Ishikawa (cell line): ENCODE measurements around the gene MEGF11.

Experiments
- CEBPB ChIP-seq: IDR thresholded peaks from 2 replicates; pipeline ENCODE4 v1.6.1; 2012
- CREB1 ChIP-seq: IDR thresholded peaks from 2 replicates; pipeline ENCODE4 v1.6.1; 2012; ENCODE audit warnings: low read depth
- EGR1 ChIP-seq: IDR thresholded peaks from 2 replicates; pipeline ENCODE4 v1.6.1; 2012
- EP300 ChIP-seq: IDR thresholded peaks from 2 replicates; pipeline ENCODE4 v1.6.1; 2012; ENCODE audit warnings: borderline replicate concordance
- FOXM1 ChIP-seq: IDR thresholded peaks from 2 replicates; pipeline ENCODE4 v1.6.1; 2012; ENCODE audit warnings: low read depth, borderline replicate concordance
- MAX ChIP-seq: IDR thresholded peaks from 2 replicates; pipeline ENCODE4 v1.6.1; 2012
- NFIC ChIP-seq: IDR thresholded peaks from 2 replicates; pipeline ENCODE4 v1.6.1; 2012
- RAD21 ChIP-seq: IDR thresholded peaks from 2 replicates; pipeline ENCODE4 v1.6.1; 2012; ENCODE audit warnings: low read depth
- TAF1 ChIP-seq: IDR thresholded peaks from 2 replicates; pipeline ENCODE4 v1.6.1; 2012; ENCODE audit warnings: low read depth, mild to moderate bottlenecking
- TCF12 ChIP-seq: IDR thresholded peaks from 2 replicates; pipeline ENCODE4 v1.6.1; 2012; ENCODE audit warnings: low read depth
- TEAD4 ChIP-seq: IDR thresholded peaks from 2 replicates; pipeline ENCODE4 v1.6.1; 2012
- USF1 ChIP-seq: IDR thresholded peaks from 2 replicates; pipeline ENCODE4 v1.6.1; 2012
- YY1 ChIP-seq: IDR thresholded peaks from 2 replicates; pipeline ENCODE4 v1.6.1; 2012; ENCODE audit warnings: low read depth
- ZBTB7A ChIP-seq: IDR thresholded peaks from 2 replicates; pipeline ENCODE4 v1.6.1; 2012; ENCODE audit warnings: low read depth
- TF ChIP-seq, protein P1 (sequence below): IDR thresholded peaks from 2 replicates; pipeline ENCODE4 v1.6.1; 2012; ENCODE audit warnings: low read depth, mild to moderate bottlenecking

The MEGF11 gene

GRCh38 chr15:66195621-66196230 is 57.8 kb downstream of the MEGF11 start:
- no peak for TF ChIP-seq CEBPB
- TF ChIP-seq TEAD4: no peak
- TF ChIP-seq TCF12: no peak
- no peak for TF ChIP-seq ZBTB7A
- TF ChIP-seq RAD21: no peak
- TF ChIP-seq FOXM1: no peak
- no peak for TF ChIP-seq TAF1
- TF ChIP-seq USF1: no peak
- no peak for TF ChIP-seq EGR1
- no peak for TF ChIP-seq CREB1
- TF ChIP-seq NFIC: no peak

DNA sequence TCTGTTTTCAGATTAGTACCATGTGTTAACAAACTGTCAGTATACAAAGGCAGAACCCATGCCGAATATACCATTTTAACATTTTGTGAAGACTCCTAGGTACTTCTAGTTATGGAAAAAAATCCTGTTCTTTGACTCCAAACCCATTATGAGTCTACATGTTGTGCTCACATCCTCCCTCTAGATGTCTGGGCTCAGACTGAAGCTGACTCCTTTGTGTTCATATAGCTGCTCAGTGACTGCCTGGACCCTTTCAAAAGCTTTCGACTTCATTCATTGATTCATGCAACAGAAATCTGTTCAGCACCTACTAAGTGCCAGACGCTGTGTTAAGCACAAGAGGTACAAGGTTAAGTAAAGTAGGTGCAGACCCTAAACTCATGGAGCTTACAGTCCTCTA is 60.5 kb downstream of the MEGF11 start:
- TF ChIP-seq ZBTB7A: no peak
- TF ChIP-seq YY1: no peak
- TF ChIP-seq, protein P1, sequence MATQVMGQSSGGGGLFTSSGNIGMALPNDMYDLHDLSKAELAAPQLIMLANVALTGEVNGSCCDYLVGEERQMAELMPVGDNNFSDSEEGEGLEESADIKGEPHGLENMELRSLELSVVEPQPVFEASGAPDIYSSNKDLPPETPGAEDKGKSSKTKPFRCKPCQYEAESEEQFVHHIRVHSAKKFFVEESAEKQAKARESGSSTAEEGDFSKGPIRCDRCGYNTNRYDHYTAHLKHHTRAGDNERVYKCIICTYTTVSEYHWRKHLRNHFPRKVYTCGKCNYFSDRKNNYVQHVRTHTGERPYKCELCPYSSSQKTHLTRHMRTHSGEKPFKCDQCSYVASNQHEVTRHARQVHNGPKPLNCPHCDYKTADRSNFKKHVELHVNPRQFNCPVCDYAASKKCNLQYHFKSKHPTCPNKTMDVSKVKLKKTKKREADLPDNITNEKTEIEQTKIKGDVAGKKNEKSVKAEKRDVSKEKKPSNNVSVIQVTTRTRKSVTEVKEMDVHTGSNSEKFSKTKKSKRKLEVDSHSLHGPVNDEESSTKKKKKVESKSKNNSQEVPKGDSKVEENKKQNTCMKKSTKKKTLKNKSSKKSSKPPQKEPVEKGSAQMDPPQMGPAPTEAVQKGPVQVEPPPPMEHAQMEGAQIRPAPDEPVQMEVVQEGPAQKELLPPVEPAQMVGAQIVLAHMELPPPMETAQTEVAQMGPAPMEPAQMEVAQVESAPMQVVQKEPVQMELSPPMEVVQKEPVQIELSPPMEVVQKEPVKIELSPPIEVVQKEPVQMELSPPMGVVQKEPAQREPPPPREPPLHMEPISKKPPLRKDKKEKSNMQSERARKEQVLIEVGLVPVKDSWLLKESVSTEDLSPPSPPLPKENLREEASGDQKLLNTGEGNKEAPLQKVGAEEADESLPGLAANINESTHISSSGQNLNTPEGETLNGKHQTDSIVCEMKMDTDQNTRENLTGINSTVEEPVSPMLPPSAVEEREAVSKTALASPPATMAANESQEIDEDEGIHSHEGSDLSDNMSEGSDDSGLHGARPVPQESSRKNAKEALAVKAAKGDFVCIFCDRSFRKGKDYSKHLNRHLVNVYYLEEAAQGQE: no peak
- TF ChIP-seq CEBPB: no peak
- TF ChIP-seq CREB1: no peak
- no peak for TF ChIP-seq TAF1
- no peak for TF ChIP-seq USF1

GRCh38 chr15:66190746-66191145 is 62.8 kb downstream of the MEGF11 start:
- TF ChIP-seq TAF1 (no peak), ZBTB7A (no peak), USF1 (no peak), TCF12 (no peak), CREB1 (no peak), NFIC (no peak), MAX (no peak), RAD21 (no peak), FOXM1 (no peak), YY1 (no peak), EGR1 (no peak), CEBPB (no peak), EP300 (no peak)
- TF ChIP-seq, protein P1: no peak

DNA sequence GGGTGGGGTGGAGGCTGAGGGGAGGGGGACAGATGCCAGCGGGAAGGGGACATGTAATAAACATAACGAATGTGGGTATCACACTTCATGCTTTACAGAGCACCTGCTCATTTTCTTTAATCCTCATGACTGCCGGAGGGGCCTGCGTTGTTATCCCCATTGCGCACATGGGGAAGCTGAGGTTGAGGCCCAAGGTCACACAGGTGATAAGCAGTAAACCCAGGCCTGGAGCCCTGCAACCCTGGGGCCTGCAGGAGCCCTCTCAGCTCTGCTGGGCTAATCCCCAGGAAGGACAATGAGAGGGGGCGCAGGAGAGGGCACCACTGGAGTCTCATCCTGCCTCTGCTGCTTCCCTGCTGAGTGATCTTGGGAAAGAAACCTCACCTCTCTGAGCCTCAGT is 64.3 kb downstream of the MEGF11 start:
- no peak for TF ChIP-seq FOXM1
- TF ChIP-seq EGR1: no peak
- TF ChIP-seq MAX: no peak
- no peak for TF ChIP-seq TCF12
- TF ChIP-seq, protein P1: no peak
- TF ChIP-seq USF1: no peak
- TF ChIP-seq TAF1: no peak
- TF ChIP-seq CREB1: no peak
- TF ChIP-seq TEAD4: no peak
- no peak for TF ChIP-seq NFIC
